GM23248 (cell line): Measurements from ENCODE around the gene TSPOAP1.

Experiments used
- EZH2 ChIP-seq: fragments of 200-600 bp; sonication (generic); IDR thresholded peaks from 2 replicates; pipeline ENCODE4 v1.6.1; 2018; ENCODE audit warnings: antibody characterized with exemption, mild to moderate bottlenecking; ENCODE audit not compliant: insufficient read depth, poor library complexity, severe bottlenecking
- EZH2phosphoT487 ChIP-seq: fragments of 200-600 bp; sonication (generic); IDR thresholded peaks from 2 replicates; pipeline ENCODE4 v1.6.1; 2018; ENCODE audit warnings: antibody characterized with exemption, moderate library complexity, mild to moderate bottlenecking, low read depth; ENCODE audit not compliant: insufficient read depth

DNA sequence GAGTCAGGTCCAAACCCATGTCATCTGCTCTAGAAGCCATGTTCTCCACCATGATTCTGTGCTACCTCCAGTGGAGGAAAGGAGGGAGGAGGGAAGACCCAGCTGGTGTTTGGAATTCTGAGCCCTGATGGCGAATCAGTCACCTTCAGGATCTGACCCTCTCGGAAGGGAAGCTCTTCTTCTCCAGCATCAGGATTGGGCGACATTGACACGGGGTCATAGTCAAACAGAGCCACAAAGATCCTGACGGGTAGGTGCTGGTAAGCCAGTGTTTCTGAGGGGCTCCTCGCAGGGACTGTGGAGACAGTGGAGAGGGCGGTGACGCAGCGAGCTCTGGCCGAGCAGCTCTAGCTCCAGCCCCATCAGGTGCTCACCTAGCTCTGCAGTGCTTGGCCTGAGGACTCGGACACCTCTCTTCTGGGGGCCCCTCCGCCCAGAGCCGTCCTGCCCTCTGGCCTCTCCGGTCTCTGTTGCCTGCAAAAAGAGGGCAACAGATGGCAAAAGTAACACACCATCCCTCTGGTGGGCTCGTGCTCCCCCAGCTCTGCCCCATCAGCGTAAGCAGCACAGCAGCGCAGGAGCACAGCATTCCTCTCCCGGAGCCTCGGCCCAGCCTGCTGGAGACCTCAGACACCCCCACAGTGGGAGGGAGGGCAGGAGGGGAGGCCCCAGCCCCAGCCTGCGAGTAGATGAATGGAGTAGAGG is 21.0 kb downstream of the TSPOAP1 start:
- TF ChIP-seq EZH2phosphoT487 (no peak), EZH2 (no peak)
